Astrocyte of the cerebellum (primary cell): ENCODE results near the gene USP25.

Source experiments
- DNase-seq: peaks from one replicate; pipeline ENCODE4 v3.0.0-alpha.2; 2011; ENCODE audit warnings: low read depth
- H3K4me3 ChIP-seq: 2 replicates; pipeline ENCODE4 v1.5.1; 2011; ENCODE audit warnings: mild to moderate bottlenecking, low read depth, low read length, moderate library complexity
- CTCF ChIP-seq: IDR thresholded peaks from 2 replicates; pipeline ENCODE4 v1.5.1; 2012; ENCODE audit warnings: low read length, low read depth, moderate library complexity, mild to moderate bottlenecking; ENCODE audit errors: missing control alignments
- in situ Hi-C: cut with HindIII; loops from 2 replicates; pipeline ENCODE4 v1.10.0; 2017; ENCODE audit warnings: low sequenced_read_pairs

Gene USP25

GRCh38 chr21:15928196-15928595, 198.4 kb downstream of the USP25 start:
- no peak for TF ChIP-seq CTCF
- in situ Hi-C loops: no loop called here
- DNase-seq: no peak
- no peak overlapping the region for H3K4me3 ChIP-seq

GRCh38 chr21:15928686-15929425, 199.1 kb downstream of the USP25 start:
- TF ChIP-seq CTCF: no peak
- no peak overlapping the region for H3K4me3 ChIP-seq
- no peak for DNase-seq
- in situ Hi-C loops: no loop called here

- no peak overlapping the region for H3K4me3 ChIP-seq
- in situ Hi-C loops: no loop called here
- no peak for TF ChIP-seq CTCF
- DNase-seq: no peak
Observed at GRCh38 chr21:15929536-15929935, 199.8 kb downstream of the USP25 start.
